Measurements from ENCODE around the gene CBLN1. TPM values are rescaled to one million over a fixed set of nuclear protein-coding genes. Genes with fewer than 3 reads are reported as not detected.

The CBLN1 gene
- total and polyA plus RNA-seq, 2 donors (not counting 1 experiment from before 2014, with no cell fraction given) = not detected

- no peak overlapping the region for H3K4me2 ChIP-seq (ENCODE audit: extremely low read depth, insufficient read depth, low read length)
- no peaks in the 10 kb centered on the region for H3K79me2 ChIP-seq (ENCODE audit: control insufficient read depth, insufficient read depth, low read length)
- no peak overlapping the region for H3K4me3 ChIP-seq (replicated peaks in 1 of 4; ENCODE audit: control extremely low read depth in 1 of 4, insufficient read depth in 1 of 4, low read depth in 3 of 4, low read length in 4 of 4)
- H3K4me1 ChIP-seq (ENCODE audit: control insufficient read depth, extremely low read depth, insufficient read depth, low read length) = no peaks in the 10 kb centered on the region
- H3K27ac ChIP-seq (ENCODE audit: insufficient read depth, low read length) = no peak overlapping the region
- no peak for TF ChIP-seq CTCF (conservative IDR thresholded peaks at IDR 0.05 in 1 of 2, IDR thresholded peaks at IDR 0.05 in 1 of 2; ENCODE audit: low read depth in 1 of 2, low read length in 2 of 2)
- no peak for TF ChIP-seq EZH2 (IDR thresholded peaks at IDR 0.05; ENCODE audit: low read length, missing control alignments)
- DNase-seq (ENCODE audit: low read depth in 2 of 2) = no peak
- no peaks in the 10 kb centered on the region for H3K36me3 ChIP-seq (ENCODE audit: control insufficient read depth, insufficient read depth, low read length)
- no peaks in the 10 kb centered on the region for H4K20me1 ChIP-seq (ENCODE audit: control insufficient read depth, extremely low read depth, insufficient read depth, low read length)
- no peak overlapping the region for H2AFZ ChIP-seq (ENCODE audit: low read length)
- no peaks in the 10 kb centered on the region for H3K9me3 ChIP-seq (ENCODE audit: control insufficient read depth, insufficient read depth, low read depth, low read length)
- H3K9ac ChIP-seq (ENCODE audit: insufficient read depth, low read length) = no peak overlapping the region
- no peaks in the 10 kb centered on the region for H3K27me3 ChIP-seq (ENCODE audit: control insufficient read depth, insufficient read depth, low read length)
Measured at GRCh38 chr16:49305406-49305805, 23.8 kb upstream of the CBLN1 start.

- no peak overlapping the region for H3K9ac ChIP-seq (ENCODE audit: insufficient read depth, low read length)
- no peak overlapping the region for H3K27ac ChIP-seq (ENCODE audit: insufficient read depth, low read length)
- H4K20me1 ChIP-seq (ENCODE audit: control insufficient read depth, extremely low read depth, insufficient read depth, low read length) = no peaks in the 10 kb centered on the region
- TF ChIP-seq EZH2 (IDR thresholded peaks at IDR 0.05; ENCODE audit: low read length, missing control alignments) (no peak), CTCF (conservative IDR thresholded peaks at IDR 0.05 in 1 of 2, IDR thresholded peaks at IDR 0.05 in 1 of 2; ENCODE audit: low read depth in 1 of 2, low read length in 2 of 2) (no peak)
- H3K79me2 ChIP-seq (ENCODE audit: control insufficient read depth, insufficient read depth, low read length) = no peaks in the 10 kb centered on the region
- no peaks in the 10 kb centered on the region for H3K4me1 ChIP-seq (ENCODE audit: control insufficient read depth, extremely low read depth, insufficient read depth, low read length)
- H3K4me2 ChIP-seq (ENCODE audit: extremely low read depth, insufficient read depth, low read length) = no peak overlapping the region
- H3K9me3 ChIP-seq (ENCODE audit: control insufficient read depth, insufficient read depth, low read depth, low read length) = no peaks in the 10 kb centered on the region
- no peaks in the 10 kb centered on the region for H3K36me3 ChIP-seq (ENCODE audit: control insufficient read depth, insufficient read depth, low read length)
- H2AFZ ChIP-seq (ENCODE audit: low read length) = no peak overlapping the region
- no peaks in the 10 kb centered on the region for H3K27me3 ChIP-seq (ENCODE audit: control insufficient read depth, insufficient read depth, low read length)
- H3K4me3 ChIP-seq (replicated peaks in 1 of 4; ENCODE audit: control extremely low read depth in 1 of 4, insufficient read depth in 1 of 4, low read depth in 3 of 4, low read length in 4 of 4) = no peak overlapping the region
- no peak for DNase-seq (ENCODE audit: low read depth in 2 of 2)
Measured at GRCh38 chr16:49292413-49292812, 10.8 kb upstream of the CBLN1 start.

- Histone ChIP-seq H3K27me3 (ENCODE audit: control insufficient read depth, insufficient read depth, low read length) (peaks cover 3% of the 10 kb centered on the region), H3K27ac (ENCODE audit: insufficient read depth, low read length) (no peak overlapping the region), H3K4me3 (replicated peaks in 1 of 4; ENCODE audit: control extremely low read depth in 1 of 4, insufficient read depth in 1 of 4, low read depth in 3 of 4, low read length in 4 of 4) (no peak overlapping the region), H3K9ac (ENCODE audit: insufficient read depth, low read length) (no peak overlapping the region), H2AFZ (ENCODE audit: low read length) (no peak overlapping the region), H3K4me2 (ENCODE audit: extremely low read depth, insufficient read depth, low read length) (no peak overlapping the region), H3K36me3 (ENCODE audit: control insufficient read depth, insufficient read depth, low read length) (no peaks in the 10 kb centered on the region), H4K20me1 (ENCODE audit: control insufficient read depth, extremely low read depth, insufficient read depth, low read length) (no peaks in the 10 kb centered on the region), H3K4me1 (ENCODE audit: control insufficient read depth, extremely low read depth, insufficient read depth, low read length) (no peaks in the 10 kb centered on the region), H3K9me3 (ENCODE audit: control insufficient read depth, insufficient read depth, low read depth, low read length) (no peaks in the 10 kb centered on the region), H3K79me2 (ENCODE audit: control insufficient read depth, insufficient read depth, low read length) (no peaks in the 10 kb centered on the region)
- no peak for TF ChIP-seq CTCF (conservative IDR thresholded peaks at IDR 0.05 in 1 of 2, IDR thresholded peaks at IDR 0.05 in 1 of 2; ENCODE audit: low read depth in 1 of 2, low read length in 2 of 2)
- TF ChIP-seq EZH2 (IDR thresholded peaks at IDR 0.05; ENCODE audit: low read length, missing control alignments) = no peak
- DNase-seq (ENCODE audit: low read depth in 2 of 2) = no peak
Measured at GRCh38 chr16:49287572-49287971, 5.9 kb upstream of the CBLN1 start.

All from fibroblast of lung (primary cell).